ENCODE data around the gene LPAR4.
"Not testable (repeated sequence)": the region's sequence is repeated elsewhere in the genome, so short reads cannot be mapped to it uniquely, and the experiment has no call there.

The LPAR4 gene

GRCh38 chrX:78747489-78747888, at the start of gene LPAR4:
TSS of gene LPAR4 (plus strand) at chrX:78747720. CDS start at chrX:78754870, 7,150 bp downstream.
- DNase-seq, result peak; percentile 66

- no peak for DNase-seq
Measured at GRCh38 chrX:78706071-78706470, 41.4 kb upstream of the LPAR4 start.

- DNase-seq, result peak; percentile 58
Measured at GRCh38 chrX:78708262-78708661, 39.3 kb upstream of the LPAR4 start.

GRCh38 chrX:78708816-78709215, 38.7 kb upstream of the LPAR4 start:
- peak; percentile 65 for DNase-seq

GRCh38 chrX:78710171-78710570, 37.3 kb upstream of the LPAR4 start:
- DNase-seq, result no peak

- DNase-seq, result no peak
Measured at GRCh38 chrX:78712336-78712735, 35.2 kb upstream of the LPAR4 start.

GRCh38 chrX:78725287-78725686, 22.2 kb upstream of the LPAR4 start:
- DNase-seq, result no peak

- no peak for DNase-seq
Measured at GRCh38 chrX:78746496-78746895, 1.0 kb upstream of the LPAR4 start.

GRCh38 chrX:78747971-78748370, 451 bp downstream of the LPAR4 start:
- DNase-seq, result no peak

GRCh38 chrX:78748846-78749245, 1.3 kb downstream of the LPAR4 start:
- DNase-seq, result no peak

GRCh38 chrX:78753571-78753970, 6.1 kb downstream of the LPAR4 start:
- DNase-seq, result peak; percentile 14

- DNase-seq, result no peak
Measured at GRCh38 chrX:78754917-78755316, 7.4 kb downstream of the LPAR4 start.

GRCh38 chrX:78759081-78759480, 11.6 kb downstream of the LPAR4 start:
- DNase-seq, result no peak

- peak; percentile 20 for DNase-seq
Measured at GRCh38 chrX:78769101-78769755, 21.7 kb downstream of the LPAR4 start.

GRCh38 chrX:78769946-78770345, 22.4 kb downstream of the LPAR4 start:
- DNase-seq, result peak; percentile 54

- DNase-seq, result no peak
Measured at GRCh38 chrX:78796916-78797315, 49.4 kb downstream of the LPAR4 start.

- no peak for DNase-seq
Measured at GRCh38 chrX:78800114-78800513, 52.6 kb downstream of the LPAR4 start.

- DNase-seq, result no peak
Measured at GRCh38 chrX:78800694-78801093, 53.2 kb downstream of the LPAR4 start.

- DNase-seq, result no peak
Measured at GRCh38 chrX:78801522-78801921, 54.0 kb downstream of the LPAR4 start.

- not testable (repeated sequence) for DNase-seq
Measured at GRCh38 chrX:78802526-78802925, 55.0 kb downstream of the LPAR4 start.

Measured in right hindlimb (tissue), 1 donor.